ENCODE data around the gene PSMA8.

DNA sequence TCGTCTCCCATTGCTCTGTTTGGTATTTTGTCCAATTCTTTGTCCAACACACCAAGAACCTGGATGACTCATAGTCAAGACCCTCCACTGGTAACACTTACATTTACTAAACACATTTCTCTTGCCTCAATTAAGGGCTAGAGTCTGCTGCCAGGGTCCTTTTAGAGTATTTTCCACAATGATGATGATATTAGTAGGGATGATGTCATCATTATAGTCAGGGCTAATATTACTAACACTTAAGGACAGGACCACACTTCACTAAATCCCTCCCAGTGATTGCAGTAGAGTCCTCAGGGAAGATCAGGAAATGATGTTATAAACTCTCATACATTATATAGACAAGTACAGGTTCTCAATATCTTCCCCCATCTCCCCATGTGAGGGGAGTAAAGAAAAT is 29.6 kb upstream of the PSMA8 start:
- TF ChIP-seq POLR2A (IDR thresholded peaks at IDR 0.05; ENCODE audit: low read length) (no peak), GATA1 (IDR thresholded peaks at IDR 0.05; ENCODE audit: low read depth, low read length) (no peak)
